K562 (cell line): Measurements from ENCODE around the gene GZMM. TPM values are rescaled to one million over a fixed set of nuclear protein-coding genes. Genes with fewer than 3 reads are reported as not detected.

Experiments used
- CC2D1A ChIP-seq: fragments of 450-650 bp; IDR thresholded peaks from 2 replicates; pipeline ENCODE4 v1.6.1; 2017; ENCODE audit warnings: mild to moderate bottlenecking
- FOXJ3 ChIP-seq: sonication (generic); formaldehyde crosslinking; IDR thresholded peaks from 2 replicates; pipeline ENCODE4 v1.4.0; 2020; ENCODE audit warnings: mild to moderate bottlenecking, missing genetic modification reagents
- FOXM1 ChIP-seq, 2 experiments: fragments of 450-650 bp in 1 of 2; sonication (generic) in 1 of 2; formaldehyde crosslinking in 1 of 2; IDR thresholded peaks; 2 replicates each; pipeline versions ENCODE4 v1.6.1 to v1.9.0; 2017 to 2022; ENCODE audit warnings: low read depth in 2 of 2, mild to moderate bottlenecking in 2 of 2, missing genetic modification reagents in 1 of 2, moderate library complexity in 1 of 2
- GABPB1 ChIP-seq: sonication (generic); formaldehyde crosslinking; IDR thresholded peaks from 2 replicates; pipeline ENCODE4 v1.8.0; 2022; ENCODE audit warnings: mild to moderate bottlenecking, missing genetic modification reagents
- HNRNPLL ChIP-seq: fragments of 200-400 bp; formaldehyde crosslinking; IDR thresholded peaks from 2 replicates; pipeline ENCODE4 v1.6.1; 2017; ENCODE audit warnings: low read length, low read depth, mild to moderate bottlenecking; ENCODE audit not compliant: poor library complexity, severe bottlenecking
- KDM1A ChIP-seq, 2 experiments: fragments of 450-650 bp; IDR thresholded peaks; 2 replicates each; pipeline ENCODE4 v1.6.1; 2016; ENCODE audit warnings: mild to moderate bottlenecking in 2 of 2
- KLF16 ChIP-seq: IDR thresholded peaks from 2 replicates; pipeline ENCODE4 v1.6.1; 2016; ENCODE audit warnings: antibody characterized with exemption
- MCM5 ChIP-seq: fragments of 450-650 bp; IDR thresholded peaks from 2 replicates; pipeline ENCODE4 v1.6.1; 2016; ENCODE audit warnings: low read depth
- TAF9B ChIP-seq: fragments of 450-650 bp; IDR thresholded peaks from 2 replicates; pipeline ENCODE4 v1.6.1; 2018; ENCODE audit warnings: mild to moderate bottlenecking; ENCODE audit not compliant: partially characterized antibody
- ZFP30 ChIP-seq: fragments of 250-450 bp; sonication (Bioruptor Pico); IDR thresholded peaks from 2 replicates; pipeline ENCODE4 v1.8.0; 2022; ENCODE audit warnings: moderate library complexity, mild to moderate bottlenecking, inconsistent platforms, borderline replicate concordance
- ZNF280B ChIP-seq: fragments of 250-450 bp; sonication (Bioruptor Pico); IDR thresholded peaks from 2 replicates; pipeline ENCODE4 v1.5.1; 2021; ENCODE audit warnings: mild to moderate bottlenecking
- ZNF318 ChIP-seq, 2 experiments: fragments of 450-650 bp; IDR thresholded peaks; 2 replicates each; pipeline ENCODE4 v1.6.1; 2016; ENCODE audit warnings: mild to moderate bottlenecking in 2 of 2, borderline replicate concordance in 1 of 2, low read depth in 1 of 2, moderate library complexity in 1 of 2
- ZNF444 ChIP-seq: fragments of 250-450 bp; sonication (Bioruptor Pico); IDR thresholded peaks from 2 replicates; pipeline ENCODE4 v1.4.0; 2020; ENCODE audit warnings: mild to moderate bottlenecking, moderate library complexity
- polyA plus RNA-seq, 8 experiments: library from polyadenylated mRNA; depleted of rRNA in 4 of 8; stranded (reverse) in 5 of 8; unstranded in 3 of 8; fragments of >200 nt; fragmentation: Nextera tagmentation in 2 of 8; fragmentation: Illumina TruSeq in 1 of 8; extraction: Ambion mirVana in 2 of 8; extraction: Trizol in 1 of 8; gene quantifications; 2 replicates each; pipeline versions ENCODE4 v1.2.1 to v1.2.3, GENCODE V29; 2011 to 2014; ENCODE audit warnings: inconsistent platforms in 1 of 8, missing spikeins in 1 of 8
- total RNA-seq, 7 experiments: library from RNA; depleted of rRNA in 6 of 7; stranded (reverse); fragments of >200 nt in 6 of 7; fragmentation: Illumina TruSeq in 2 of 7; extraction: Trizol in 2 of 7; gene quantifications; 2 replicates each; pipeline versions ENCODE4 v1.2.1 to v1.2.3, GENCODE V29; 2011 to 2021; ENCODE audit warnings: low replicate concordance in 1 of 7

The GZMM gene
- total and polyA plus RNA-seq, 9 of the 15 experiments (the other 6 are each of a cell fraction or from before 2014, with no cell fraction given), result 0.08 to 2.6 (median 0.70) TPM; not detected in 2

GRCh38 chr19:574658-575526, 31.0 kb downstream of the GZMM start (continued):
- TF ChIP-seq ZNF280B (CRISPR knock-in tag) (no peak), KDM1A (IDR thresholded peaks at IDR 0.05) (peak; percentile 99), ZFP30 (CRISPR knock-in tag) (no peak), FOXJ3 (no peak), ZNF444 (CRISPR knock-in tag) (no peak), GABPB1 (CRISPR knock-in tag) (no peak), FOXM1 (IDR thresholded peaks at IDR 0.05; ENCODE audit: low read depth) (peak; percentile 93), FOXM1 (CRISPR knock-in tag; IDR thresholded peaks at IDR 0.05; ENCODE audit: low read depth) (no peak), KLF16 (peak; percentile 99), ZNF318 (IDR thresholded peaks at IDR 0.05; ENCODE audit: borderline replicate concordance in 1 of 2, low read depth in 1 of 2) (no peak), TAF9B (no peak), MCM5 (no peak), HNRNPLL (no peak), CC2D1A (peak; percentile 98)
